Activated gamma-delta T cell treated with Interleukin-2 at 50 U/mL for 16 hours (primary cell): Measurements from ENCODE around the gene NFATC3.

Experiments
- DNase-seq: peaks from one replicate; pipeline ENCODE4 v3.0.0-alpha.2; 2020

The NFATC3 gene

DNA sequence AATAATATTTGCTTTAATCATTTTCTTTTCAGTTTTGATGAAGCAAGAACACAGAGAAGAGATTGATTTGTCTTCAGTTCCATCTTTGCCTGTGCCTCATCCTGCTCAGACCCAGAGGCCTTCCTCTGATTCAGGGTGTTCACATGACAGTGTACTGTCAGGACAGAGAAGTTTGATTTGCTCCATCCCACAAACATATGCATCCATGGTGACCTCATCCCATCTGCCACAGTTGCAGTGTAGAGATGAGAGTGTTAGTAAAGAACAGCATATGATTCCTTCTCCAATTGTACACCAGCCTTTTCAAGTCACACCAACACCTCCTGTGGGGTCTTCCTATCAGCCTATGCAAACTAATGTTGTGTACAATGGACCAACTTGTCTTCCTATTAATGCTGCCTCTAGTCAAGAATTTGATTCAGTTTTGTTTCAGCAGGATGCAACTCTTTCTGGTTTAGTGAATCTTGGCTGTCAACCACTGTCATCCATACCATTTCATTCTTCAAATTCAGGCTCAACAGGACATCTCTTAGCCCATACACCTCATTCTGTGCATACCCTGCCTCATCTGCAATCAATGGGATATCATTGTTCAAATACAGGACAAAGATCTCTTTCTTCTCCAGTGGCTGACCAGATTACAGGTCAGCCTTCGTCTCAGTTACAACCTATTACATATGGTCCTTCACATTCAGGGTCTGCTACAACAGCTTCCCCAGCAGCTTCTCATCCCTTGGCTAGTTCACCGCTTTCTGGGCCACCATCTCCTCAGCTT is 105.8 kb downstream of the NFATC3 start:
- DNase-seq = no peak

DNA sequence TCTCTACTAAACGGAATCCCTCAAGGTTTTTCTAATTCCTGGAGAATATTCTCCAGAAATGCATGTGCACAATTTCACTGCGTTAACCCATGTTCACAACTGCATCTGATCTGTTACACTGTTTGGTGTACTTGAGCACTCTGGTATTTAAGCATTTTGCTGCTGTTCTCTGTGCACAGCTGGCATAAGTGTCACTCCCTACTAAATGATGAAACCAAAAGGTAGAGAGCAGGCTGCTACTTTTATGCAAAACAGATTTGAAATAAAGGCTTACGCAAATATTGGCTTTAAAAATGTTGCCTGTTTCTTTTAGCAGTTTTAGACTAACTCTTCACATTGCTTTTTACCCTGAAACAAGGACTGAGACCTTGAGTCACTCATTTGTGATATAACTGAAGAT is 109.1 kb downstream of the NFATC3 start:
- DNase-seq = no peak

DNA sequence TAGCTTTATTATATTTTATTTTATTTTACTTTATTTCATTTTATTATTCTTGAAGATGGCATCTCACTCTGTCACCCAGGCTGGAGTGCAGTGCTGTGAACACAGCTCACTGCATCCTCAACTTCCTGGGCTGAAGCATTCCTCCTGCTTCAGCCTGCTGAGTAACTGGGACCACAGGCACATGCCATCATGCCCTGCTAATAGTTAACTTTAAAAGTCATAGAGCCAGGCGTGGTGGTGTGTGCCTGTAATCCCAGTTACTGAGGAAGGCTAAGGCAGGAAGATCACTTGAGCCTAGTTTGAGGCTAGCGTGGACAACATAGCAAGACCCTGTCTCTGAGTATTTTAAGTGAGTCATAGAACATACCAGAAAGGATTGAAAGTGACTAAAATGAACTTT is 112.1 kb downstream of the NFATC3 start:
- no peak for DNase-seq

DNA sequence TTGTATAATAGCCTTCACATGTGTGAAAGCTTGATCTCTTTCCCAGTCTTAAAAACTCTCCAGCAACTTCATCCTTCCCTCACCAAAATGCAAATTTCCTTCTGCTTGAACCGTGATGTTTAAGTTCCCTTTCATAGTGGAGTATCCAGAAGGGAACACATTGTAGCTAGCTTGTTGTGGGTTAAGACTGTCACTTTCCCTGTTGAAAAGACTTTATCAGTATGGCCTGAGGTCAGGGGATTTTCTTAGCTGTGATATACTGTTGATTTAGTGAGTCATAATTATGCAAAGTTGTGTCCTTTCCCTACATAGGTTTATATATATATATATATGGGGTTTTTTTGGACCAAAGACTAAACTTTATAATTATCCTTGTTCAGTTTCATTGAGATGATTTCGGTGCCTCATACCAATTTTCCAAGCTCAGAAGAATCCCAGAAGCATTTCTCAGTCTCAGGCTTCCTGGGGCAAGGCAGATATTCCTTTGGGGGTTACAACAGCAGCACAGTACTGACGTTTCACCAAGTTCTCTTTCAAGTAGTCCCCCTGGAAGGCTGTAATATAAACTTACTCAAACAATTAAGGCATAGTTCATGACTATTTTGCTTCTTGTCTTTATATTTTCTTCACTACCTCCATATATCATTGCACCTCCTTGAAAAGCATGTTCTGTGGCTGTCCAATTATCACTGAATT is 115.1 kb downstream of the NFATC3 start:
- no peak for DNase-seq

DNA sequence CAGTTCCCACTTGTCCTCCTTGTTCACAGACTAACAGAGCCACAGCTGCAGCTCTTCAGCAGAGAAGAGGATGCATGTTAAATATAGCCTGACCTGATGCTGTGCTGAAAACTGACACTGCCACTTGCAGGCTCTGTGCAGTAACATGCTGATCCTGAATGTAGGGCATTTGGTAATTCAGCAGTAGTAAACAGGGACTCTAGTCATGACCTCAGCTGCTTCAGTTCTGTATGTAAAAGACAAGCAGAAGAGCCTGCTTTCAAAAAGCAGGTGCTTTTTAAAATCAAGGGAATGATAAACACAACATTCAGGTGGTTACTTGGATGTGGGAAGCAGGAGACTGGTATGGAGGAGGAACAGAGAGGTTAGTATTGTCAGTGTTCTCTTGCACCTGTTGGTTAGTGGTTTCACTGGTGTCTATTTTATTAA is 116.9 kb downstream of the NFATC3 start:
- no peak for DNase-seq

DNA sequence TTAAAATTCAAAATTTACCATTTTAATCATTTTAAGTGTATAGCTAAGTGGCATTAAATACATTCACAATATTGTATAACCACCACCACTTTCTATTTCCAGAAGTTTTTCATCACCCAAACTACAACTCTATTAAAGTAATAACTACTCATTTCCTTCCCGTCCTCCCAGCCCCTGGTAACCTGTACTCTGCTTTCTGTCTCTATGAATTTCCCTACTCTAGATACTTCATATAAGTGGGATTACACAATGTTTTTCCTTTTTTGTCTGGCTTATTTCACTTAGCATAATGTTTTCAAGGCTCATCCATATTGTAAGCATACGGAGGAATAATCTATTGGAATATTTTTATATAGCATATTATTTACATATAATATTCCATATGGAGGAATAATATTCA is 121.1 kb downstream of the NFATC3 start:
- no peak for DNase-seq

DNA sequence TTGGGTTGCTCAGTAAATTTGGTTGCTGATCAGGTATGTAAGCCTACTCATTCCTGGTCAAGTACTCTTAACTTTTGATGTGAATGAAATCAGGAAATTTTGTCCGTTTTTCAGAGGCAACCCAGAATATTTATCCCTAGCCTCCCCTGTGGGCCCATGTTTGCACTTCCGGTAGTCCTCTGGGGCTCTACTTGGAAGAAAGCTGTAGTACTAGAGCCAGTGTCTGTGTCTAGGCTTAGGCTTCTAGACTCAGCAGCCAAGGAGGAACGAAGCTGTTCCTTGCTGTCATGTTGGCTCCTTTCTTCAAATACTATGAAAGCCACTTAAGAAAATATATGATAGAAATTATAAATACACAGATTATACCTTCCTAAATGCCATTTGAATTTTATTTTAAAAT is 129.6 kb downstream of the NFATC3 start:
- no peak for DNase-seq

DNA sequence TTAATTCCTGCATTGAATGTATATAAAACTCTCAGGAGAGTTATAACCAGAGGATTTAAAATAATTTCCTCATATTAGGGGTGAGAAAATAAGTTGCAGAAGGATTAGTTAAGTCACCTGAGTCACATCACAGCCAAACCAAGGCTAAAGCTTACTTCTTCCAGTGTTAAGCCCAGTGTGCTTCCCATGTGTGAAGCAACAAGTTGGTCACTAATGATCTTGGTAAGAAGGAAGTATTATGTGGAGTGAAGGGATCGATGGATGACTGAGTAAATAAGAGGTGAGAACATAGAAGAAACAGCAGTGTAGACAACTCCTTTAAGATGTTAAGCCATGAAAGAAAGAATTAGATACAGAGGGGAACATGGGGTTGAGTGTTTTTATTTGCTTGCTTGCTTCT is 130.1 kb downstream of the NFATC3 start:
- DNase-seq = no peak

DNA sequence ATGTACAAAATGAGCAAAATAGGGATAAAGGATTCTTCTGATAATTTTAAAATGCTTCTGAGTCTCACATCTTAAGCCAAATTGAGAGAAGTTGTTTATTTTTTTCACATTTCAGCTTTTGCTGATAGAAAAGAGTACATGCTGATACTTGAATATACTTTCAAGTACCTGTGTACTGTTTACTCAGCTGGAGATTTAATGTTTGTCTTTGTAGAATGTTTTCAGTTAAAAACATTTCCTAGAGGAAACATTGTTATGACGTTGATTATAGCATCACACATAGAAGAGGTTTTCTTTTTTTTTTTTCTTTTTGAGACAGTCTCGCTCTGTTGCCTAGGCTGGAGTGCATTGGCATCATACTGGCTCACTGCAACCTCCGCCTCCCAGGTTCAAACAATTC is 131.1 kb downstream of the NFATC3 start:
- DNase-seq = no peak

DNA sequence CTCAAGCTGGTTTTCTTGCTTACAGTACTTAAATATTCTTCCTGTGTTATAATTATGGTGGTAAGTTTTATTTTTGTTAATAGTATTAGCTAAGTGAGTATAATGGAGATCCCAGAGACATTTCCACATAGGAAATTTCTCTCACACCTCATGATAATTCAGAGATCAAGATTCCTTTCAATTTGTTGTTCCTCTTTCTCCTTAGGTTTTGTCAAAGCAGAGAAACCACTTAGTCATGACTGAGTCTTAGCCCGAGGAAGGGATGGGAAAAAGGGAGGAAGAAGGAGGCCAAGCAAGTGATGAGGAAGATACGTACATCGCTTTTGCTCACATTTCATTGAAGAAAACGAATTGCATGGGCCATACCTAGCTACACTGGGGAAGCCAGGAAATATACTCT is 132.3 kb downstream of the NFATC3 start:
- DNase-seq = no peak

DNA sequence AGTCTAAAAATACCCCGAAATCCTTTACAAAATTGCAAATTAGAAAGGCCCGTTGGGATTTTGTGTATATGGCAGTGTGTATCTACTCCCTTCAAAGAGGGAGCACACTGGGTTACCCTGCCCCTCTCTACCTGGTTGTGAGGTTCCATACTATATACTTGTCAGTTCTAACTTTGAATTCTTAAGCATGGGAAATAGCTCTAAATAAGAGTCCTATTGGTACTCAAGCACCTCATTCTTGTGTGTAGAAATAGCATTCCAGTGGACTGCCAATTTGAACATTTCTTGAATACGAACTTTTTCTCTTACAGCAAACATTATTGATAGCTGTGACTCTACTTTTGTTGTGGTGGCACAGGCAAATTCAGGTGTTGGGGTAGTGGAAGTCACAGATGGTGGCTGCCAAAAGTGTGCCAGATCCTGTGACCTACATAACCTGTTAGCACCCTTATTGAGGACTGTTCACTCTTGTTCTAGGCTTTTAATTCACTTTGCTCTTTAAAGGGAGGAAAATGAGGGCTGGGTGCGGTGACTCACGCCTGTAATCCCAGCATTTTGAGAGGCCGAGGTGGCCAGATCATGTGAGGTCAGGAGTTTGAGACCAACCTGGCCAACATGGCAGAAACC is 134.7 kb downstream of the NFATC3 start:
- no peak for DNase-seq

DNA sequence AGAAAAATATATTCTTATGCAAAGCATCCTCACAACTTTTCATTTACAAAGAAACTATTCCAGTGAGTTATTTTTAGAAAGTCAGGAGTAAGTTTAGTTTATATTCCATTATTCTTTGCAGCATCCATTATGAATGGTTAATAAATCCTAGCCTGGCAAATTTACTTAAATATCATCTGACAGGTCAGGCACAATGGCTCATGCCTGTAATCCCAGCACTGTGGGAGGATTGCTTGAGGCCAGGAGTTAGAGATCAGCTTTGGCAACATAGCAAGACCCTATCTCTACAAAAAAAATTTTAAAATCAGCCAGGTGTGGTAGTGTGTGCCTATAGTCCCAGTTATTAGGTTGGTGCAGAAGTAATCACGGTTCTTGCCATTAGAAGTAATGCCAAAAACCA is 137.9 kb downstream of the NFATC3 start:
- DNase-seq = no peak

DNA sequence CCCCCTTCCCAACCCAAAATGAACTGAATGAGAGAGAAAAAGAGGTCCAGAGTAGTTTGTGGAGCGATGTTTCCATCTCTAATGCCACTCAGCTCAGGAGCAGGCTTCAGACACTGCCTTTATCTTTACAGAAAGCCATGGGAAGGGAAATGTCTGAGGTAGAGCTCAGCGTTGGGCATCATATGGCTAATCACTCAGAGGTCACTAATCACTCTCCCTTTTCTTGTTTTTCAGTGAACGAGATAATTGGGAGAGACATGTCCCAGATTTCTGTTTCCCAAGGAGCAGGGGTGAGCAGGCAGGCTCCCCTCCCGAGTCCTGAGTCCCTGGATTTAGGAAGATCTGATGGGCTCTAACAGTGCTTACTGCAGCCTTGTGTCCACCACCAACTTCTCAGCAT is 140.9 kb downstream of the NFATC3 start:
- no peak for DNase-seq

DNA sequence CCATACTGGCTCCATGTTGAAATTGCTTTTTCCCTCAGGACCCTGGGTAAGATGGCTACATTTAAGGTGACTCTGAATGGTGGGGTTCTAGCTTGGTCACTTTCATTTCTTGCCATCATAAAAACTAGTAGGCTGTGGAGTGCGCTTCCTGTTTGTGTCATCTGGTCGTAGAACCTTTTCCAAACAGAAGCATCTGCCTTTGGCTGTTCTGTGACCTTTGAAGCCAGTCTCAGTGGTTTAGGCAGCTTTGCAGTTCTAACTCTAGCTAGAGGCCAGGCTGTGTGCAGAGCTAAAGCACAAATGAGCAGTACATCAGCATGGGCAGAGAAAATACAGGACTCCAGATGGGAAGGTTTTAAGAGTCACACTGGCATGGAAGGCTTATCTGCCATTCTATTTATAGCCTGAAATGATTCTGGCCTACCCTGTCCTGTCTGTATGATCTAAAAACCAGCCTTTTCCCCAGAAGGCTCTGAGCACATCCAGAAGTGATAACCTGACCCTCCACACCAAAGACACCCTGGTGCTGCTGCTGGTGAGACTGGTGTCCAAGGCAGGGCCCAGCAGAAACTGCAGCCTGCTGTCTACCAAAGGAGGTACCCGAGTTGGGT is 142.1 kb downstream of the NFATC3 start:
- no peak for DNase-seq

DNA sequence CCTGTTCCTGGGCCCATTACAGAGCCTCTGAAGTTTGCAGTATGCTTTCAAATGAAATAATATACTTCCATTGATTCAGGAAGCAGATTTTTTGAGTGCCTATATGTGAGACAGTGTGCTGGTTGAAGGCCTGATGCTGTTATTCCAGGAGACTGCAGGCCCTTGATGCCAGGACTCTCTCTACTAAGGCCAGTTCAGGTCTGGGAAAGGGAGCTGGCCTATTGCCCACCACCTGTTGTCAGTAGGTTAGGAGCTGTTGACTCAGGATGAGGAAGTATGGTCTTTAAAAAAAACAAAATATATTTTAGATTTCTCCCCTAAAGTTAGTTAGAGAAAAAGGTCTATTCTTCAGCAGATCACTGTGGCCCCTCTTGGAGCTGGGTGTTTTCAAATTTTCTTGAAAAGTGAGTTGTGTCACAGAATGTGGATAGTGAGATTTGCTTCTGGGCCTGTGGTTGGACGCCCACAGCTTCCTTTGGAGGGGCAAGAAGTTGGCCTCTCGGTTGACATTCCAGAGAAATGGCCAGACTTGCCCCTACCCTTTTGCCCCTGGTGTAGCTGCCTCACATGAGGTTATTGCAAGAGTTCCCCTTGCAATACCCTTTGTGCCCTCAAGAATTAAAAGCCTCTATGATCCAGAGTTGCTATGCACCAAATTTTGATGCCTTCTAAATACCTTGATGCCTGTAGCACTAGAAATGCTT is 142.8 kb downstream of the NFATC3 start:
- DNase-seq = no peak

DNA sequence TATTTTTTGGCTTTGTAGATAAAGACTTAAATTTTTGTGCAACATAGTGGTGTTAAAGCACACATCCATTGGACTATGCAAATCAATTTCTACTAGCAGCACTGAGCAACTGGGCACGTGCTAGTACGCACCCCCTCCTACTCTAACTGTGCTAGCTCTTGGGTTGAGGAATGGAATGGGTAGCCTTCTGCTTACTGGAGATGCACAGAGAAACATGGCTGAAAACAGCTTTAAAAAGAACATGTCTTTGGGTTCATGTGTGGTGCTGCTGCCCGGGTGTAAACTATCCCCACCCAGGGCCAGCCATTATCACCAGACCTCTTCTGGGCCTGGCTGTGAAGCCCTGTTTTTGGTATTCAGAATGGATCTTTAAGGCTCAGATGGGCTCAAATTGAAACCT is 143.5 kb downstream of the NFATC3 start:
- no peak for DNase-seq

DNA sequence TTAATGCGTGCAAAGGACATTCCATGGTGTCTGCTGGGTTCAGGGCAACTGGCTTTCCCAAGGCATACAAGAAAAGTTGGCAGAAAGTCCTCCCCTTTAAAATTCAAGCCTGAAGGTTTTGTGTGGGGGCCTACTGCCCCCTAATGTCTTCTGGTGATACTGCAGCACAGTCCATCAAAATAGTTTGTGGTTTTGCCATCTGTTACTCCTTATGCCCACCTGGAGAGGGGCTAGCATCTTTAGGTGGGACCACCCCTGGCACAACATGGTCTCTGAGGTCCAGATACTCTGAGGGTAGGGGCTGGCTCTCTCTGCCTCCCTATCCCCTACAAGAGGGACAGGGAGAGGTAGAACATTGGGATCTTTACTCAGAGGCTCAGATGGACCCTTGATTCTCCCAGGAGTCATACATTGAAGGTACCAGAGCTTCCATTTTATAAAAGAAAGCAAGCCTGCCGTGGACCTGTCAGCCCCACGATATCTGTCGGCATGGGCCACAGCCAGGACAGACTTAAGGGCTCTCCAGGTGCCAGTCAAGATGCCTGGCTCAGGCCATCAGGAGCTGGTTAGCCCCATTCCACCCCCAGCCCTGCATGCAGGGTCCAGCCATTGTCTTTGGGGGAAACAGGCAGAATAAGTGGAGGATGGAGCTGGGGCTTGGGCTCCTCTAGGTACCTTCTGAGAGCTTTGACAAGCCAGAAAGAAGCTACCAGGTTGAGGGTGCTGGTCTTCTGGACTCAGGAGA is 144.4 kb downstream of the NFATC3 start:
- no peak for DNase-seq

DNA sequence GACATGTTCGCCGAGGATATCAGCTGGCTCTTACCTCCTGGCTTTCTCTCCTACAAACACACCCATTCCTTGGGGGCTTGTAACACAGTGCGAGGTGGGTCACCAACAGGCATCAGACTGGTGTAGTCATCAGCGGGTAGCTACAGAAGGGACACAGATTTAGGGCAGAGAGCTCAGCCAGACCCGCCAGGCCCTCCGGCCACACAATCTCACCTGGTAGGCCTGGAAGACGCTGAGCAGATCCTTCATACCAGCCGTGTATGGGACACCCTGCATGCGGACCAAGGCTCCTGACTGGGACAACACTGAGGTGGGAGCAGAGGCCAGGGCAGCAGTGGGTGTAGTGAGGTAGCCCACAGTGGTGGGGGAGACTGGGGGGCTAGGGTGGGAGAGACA is 145.0 kb downstream of the NFATC3 start:
- no peak for DNase-seq

DNA sequence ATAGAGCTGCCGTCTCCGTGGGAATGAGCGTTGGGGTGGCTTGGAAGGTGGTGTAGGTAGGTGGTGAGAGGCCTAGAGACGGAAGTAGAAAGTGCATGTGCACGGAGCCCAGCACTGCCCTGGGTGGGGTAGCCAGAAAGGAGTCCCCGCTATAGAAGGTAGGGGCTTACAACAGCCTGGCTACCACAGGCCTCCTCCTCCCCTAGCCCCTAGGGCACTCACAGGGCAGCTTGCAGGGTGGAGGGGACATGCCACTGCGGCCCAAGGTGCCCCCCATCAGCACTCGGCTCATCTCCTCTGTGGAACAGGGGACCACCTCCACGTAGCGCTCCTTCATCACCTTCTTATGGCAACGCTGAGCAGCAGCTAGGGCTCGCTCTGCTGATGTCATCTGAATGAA is 145.8 kb downstream of the NFATC3 start:
- no peak for DNase-seq

DNA sequence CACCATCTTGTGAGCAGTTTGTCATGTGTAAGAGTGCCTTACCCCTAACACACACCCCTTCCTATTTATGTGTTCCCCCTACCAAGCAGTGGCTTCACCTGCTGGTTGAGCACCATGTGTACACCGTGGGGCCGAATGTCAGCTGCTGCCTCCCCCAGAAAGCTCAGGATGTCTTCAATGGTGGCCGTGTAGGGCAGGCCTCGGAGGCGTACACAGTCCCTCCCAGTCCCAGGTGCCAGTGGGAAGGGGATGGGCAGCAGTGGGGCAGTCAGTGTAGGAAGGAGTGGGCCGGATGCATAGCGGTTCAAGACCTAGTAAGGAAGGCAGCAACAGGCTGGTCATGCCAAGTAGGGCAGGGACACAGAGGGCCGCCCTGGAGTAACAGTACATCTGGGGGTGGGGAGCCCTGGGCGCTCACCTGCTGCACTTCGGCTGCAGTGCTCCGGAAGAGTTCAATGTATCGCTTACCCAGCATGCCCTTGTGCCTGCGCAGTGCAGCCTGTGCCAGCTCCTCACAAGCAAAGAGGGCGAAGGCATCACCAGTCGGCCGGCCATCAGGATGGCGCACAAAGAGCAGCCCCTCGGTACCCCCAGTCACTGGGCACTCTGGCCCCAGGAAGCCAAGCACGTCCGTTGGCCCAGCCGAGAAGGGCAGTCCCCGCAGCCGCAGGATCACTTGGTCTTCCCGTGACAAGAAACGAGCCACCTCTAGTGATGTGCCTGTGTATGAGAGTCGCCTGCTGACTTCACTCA is 146.4 kb downstream of the NFATC3 start:
- DNase-seq = no peak

DNA sequence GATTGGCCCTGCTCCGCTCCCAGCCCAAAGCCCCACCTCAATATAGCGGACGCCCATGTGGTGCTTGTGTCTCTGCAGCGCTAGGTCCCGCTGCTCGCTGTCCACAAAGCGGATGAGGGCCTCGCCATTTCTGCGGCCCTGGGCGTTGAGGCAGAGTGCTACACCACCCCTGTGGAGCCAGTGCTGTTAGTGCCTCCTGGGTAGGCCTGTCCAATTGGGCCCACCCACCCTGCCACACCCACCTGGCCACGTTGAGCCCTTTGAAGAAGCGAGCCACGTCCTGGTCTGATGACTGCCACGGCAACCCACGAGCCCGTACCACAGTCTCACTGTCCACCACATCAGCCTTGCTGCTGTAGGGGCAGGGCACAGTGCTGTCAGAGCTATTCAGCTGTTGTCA is 147.2 kb downstream of the NFATC3 start:
- DNase-seq = no peak
